MM.1S (cell line): ENCODE results near the gene TPSD1.

ENCODE experiments used
- EZH2 ChIP-seq: fragments of 300-600 bp; sonication (generic); optimal IDR thresholded peaks from 2 replicates; pipeline ENCODE3; 2017; ENCODE audit warnings: low read depth, mild to moderate bottlenecking, antibody characterized with exemption, low read length, mixed read lengths
- EZH2phosphoT487 ChIP-seq: fragments of 300-600 bp; sonication (generic); IDR thresholded peaks from 2 replicates; pipeline ENCODE4 v1.6.1; 2018; ENCODE audit warnings: antibody characterized with exemption, low read length
- TF ChIP-seq, protein P1 (sequence below): fragments of 300-600 bp; sonication (generic); IDR thresholded peaks from 2 replicates; pipeline ENCODE4 v1.5.1; 2016; ENCODE audit warnings: antibody characterized with exemption, low read length, mixed read lengths

DNA sequence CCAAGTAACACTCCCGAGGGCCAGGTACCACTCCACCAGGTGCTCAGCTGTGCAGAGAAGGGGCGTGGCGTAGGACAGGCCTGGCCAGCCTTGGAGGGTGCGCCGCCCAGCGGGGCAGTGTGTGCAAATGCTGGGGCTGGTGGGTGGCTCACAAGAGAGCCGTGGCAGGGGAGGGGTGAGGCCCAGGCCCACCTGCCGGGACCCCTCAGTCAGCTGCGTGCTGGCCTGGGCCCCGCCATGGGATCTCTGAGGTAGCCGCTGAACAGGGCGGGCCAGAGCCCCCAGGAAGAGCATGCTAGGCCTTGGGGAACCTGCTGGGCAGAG lies 39.6 kb upstream of the TPSD1 start:
- no peak for TF ChIP-seq EZH2
- no peak for TF ChIP-seq EZH2phosphoT487
- TF ChIP-seq, protein P1, sequence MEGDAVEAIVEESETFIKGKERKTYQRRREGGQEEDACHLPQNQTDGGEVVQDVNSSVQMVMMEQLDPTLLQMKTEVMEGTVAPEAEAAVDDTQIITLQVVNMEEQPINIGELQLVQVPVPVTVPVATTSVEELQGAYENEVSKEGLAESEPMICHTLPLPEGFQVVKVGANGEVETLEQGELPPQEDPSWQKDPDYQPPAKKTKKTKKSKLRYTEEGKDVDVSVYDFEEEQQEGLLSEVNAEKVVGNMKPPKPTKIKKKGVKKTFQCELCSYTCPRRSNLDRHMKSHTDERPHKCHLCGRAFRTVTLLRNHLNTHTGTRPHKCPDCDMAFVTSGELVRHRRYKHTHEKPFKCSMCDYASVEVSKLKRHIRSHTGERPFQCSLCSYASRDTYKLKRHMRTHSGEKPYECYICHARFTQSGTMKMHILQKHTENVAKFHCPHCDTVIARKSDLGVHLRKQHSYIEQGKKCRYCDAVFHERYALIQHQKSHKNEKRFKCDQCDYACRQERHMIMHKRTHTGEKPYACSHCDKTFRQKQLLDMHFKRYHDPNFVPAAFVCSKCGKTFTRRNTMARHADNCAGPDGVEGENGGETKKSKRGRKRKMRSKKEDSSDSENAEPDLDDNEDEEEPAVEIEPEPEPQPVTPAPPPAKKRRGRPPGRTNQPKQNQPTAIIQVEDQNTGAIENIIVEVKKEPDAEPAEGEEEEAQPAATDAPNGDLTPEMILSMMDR = no peak
